GM19455 (cell line): ENCODE results near the gene PROZ.
"Not testable (repeated sequence)": the region's sequence is repeated elsewhere in the genome, so short reads cannot be mapped to it uniquely, and the experiment has no call there.

Experiments used
- ATAC-seq: cut with Tn5 transposase; IDR thresholded peaks from one replicate; pipeline ENCODE4 v1.9.1; 2021; ENCODE audit not compliant: unreplicated experiment

The PROZ gene

GRCh38 chr13:113157929-113158747, at the start of gene PROZ:
TSS of gene PROZ (plus strand) at chr13:113158648. CDS start at chr13:113158661, 13 bp downstream.
- ATAC-seq, result no peak

- no peak for ATAC-seq
Observed at GRCh38 chr13:113109151-113110047, 49.0 kb upstream of the PROZ start.

DNA sequence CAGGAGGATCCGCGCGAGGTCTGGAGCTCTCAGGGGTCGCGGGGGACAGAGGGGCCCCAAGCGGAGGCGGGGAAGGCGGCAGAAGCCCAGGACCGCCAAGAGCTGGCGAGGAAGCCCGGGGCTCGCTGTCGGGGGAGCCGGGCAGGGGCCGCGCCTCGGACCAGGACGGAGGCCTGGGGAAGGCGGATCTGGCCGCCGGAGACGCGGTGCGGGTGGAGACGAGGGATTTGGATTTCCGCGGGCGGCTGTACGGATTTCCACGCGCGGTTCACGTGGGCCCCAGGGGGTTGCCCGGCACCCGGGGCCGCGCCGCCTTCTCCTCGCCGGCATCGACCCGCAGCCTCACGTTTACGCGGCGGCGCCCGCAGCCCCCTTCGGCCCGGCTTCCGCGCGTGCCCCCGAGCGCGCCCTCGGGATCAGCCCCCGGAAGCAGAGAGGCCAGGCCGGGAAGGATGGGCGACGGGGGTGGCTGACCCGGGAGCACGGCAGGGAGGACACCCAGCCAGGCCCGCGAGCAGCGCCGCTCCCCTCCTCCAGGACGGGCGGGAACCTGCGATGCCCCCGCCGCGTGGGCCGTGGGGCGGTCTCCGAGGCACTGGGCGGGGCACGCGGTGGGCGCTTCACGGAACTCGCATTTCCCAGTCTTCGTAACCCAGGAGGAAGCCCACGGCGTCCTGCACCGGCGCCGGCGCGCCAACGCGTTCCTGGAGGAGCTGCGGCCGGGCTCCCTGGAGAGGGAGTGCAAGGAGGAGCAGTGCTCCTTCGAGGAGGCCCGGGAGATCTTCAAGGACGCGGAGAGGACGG, 48.2 kb upstream of the PROZ start:
- no peak for ATAC-seq

DNA sequence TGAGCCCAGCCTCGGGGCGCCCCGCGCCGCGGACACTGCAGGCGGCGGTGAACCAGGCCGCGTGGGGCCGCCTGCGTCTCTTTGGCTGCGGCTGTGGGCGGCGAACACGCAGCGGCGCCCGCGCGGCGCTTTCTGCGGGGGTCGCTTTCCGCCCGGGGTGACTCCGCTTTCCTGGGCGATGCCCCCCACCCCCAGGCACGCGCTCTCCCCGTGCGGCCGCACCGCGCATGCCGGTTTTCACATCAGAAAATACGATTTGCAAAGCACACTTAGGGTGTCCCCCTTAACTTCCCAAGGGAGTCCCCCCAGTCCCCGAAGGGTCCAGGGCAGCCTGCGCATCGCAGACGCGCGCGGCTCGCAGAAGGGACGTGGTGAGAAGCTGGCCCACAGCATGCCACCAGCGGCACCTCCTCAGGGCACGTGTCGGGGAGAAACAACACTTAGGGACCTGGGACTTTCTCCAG, 47.6 kb upstream of the PROZ start:
- ATAC-seq, result no peak

- ATAC-seq, result not testable (repeated sequence)
Observed at GRCh38 chr13:113111821-113112220, 46.6 kb upstream of the PROZ start.

- not testable (repeated sequence) for ATAC-seq
Observed at GRCh38 chr13:113112475-113112874, 46.0 kb upstream of the PROZ start.

DNA sequence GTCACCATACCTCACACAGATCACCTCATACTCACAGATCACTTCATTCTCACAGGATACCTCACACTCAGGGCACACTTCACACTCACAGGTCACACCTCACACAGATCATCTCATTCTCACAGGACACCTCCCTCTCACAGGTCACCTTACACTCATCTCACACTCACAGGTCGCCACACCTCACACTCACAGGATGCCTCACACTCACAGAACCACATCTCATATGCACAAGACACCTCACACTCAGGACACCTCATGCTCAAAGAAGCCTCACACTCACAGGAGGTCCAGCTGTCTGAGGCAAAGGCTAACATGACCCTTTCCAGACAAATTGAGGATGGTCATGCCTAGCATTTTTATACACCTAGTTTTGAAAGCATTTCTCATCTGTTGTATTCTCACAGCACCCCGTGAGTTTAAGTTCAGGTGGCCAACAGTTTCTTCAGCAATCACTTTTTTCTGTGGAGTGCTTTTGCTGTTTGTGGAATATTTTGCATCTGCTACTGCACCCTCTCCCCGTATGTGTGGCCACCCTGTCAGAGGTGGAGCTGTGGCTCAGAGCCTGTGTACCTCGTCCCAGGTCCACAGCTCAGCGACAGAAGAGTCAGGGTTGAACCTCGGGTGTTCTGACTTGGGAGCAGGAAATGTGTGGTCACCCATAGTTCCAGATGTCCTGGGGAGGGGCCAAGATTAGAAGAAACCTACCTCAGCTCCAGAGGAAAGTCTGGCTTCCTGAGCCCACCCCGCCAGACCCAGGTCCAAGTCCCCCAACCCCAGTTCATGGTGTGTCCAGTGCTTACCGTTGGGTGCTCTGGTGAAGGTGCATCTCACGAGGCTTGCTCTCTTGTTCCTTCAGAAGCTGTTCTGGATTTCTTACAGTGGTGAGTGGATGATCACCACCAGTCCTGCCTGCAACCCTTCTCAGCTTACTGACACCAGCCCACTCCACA, 45.3 kb upstream of the PROZ start:
- ATAC-seq, result no peak

- ATAC-seq, result no peak
Observed at GRCh38 chr13:113113846-113114271, 44.6 kb upstream of the PROZ start.

GRCh38 chr13:113114511-113115362, 43.7 kb upstream of the PROZ start:
- no peak for ATAC-seq

- ATAC-seq, result no peak
Observed at GRCh38 chr13:113115363-113116205, 42.9 kb upstream of the PROZ start.

GRCh38 chr13:113116206-113116800, 42.1 kb upstream of the PROZ start:
- no peak for ATAC-seq

DNA sequence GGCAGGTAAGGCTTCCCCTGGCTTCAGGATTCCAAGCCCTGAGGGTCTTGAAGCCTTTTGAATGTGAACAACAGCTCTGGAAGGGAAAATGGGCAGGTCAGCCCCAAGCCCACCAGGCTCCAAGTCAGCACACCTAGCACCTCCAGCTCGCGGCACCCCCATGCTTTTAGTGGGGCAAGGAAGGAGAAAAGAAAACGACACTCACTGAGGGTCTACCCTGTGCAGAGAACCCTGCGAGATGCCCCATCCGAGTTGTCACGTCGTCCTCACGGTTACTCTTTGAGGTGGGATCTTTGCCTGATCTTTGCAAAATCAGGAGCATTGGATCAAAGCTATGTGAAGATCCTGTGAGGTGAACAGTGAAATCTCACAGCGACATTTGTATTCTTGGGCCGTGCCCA, 41.6 kb upstream of the PROZ start:
- ATAC-seq, result no peak

- ATAC-seq, result no peak
Observed at GRCh38 chr13:113117335-113117872, 41.0 kb upstream of the PROZ start.

DNA sequence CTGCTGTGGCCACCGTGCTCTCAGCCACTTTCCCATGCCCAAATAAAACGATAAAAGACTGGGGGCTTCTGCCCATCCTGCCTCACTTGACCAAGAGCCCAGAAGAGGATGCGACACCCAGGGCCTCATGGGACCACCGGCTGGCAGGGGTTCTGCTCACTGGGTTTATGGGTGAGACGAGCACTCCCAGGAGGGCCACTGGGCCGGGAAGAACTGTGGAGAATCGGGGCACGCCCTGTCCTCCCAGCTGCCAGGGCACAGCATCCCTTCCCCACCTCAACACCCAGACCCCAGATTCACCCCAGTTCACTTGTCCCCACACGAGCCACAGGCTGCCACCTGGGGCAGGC, 40.6 kb upstream of the PROZ start:
- no peak for ATAC-seq

- ATAC-seq, result no peak
Observed at GRCh38 chr13:113118261-113119021, 40.0 kb upstream of the PROZ start.

DNA sequence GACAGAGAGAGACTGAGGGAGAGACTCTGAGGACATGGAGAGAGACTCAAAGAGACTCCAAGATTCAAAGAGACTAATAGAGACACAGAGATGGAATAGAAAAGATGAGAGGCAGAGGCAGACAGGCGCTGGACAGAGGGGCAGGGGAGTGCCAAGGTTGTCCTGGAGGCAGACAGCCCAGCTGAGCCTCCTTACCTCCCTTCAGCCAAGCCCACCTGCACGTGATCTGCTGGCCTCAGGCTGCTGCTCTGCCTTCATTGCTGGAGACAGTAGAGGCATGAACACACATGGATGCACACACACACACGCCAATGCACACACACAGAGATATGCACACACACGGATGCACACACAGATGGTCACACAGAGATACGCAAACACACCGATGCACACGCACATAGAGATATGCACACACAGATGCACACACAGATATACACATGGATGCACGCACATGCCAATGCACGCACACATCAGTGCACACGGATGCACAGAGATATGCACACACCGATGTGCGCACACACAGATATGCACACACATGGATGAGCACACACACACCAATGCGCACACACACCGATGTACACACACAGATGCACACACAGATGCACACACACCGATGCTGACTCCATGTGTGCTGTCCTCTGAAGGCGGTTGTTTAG, 39.2 kb upstream of the PROZ start:
- no peak for ATAC-seq
